Measurements from ENCODE around the gene KIF22. TPM values are rescaled to one million over a fixed set of nuclear protein-coding genes. Genes with fewer than 3 reads are reported as not detected.

The KIF22 gene
- total and polyA plus RNA-seq, 9 of the 15 experiments (the other 6 are each of a cell fraction or from before 2014, with no cell fraction given), result 8.7 to 232 (median 131) TPM

- TF ChIP-seq ARNT (IDR thresholded peaks at IDR 0.05), result 0 out of 4 replicates have a peak, but pooled peaks of 1 of the 2 experiments have one; percentile 69
- TF ChIP-seq EWSR1 (IDR thresholded peaks at IDR 0.05; ENCODE audit: borderline replicate concordance, low read depth, partially characterized antibody), result no peak
- peak; percentile 93 for TF ChIP-seq NR2C1 (IDR thresholded peaks at IDR 0.05)
- peak; percentile 95 for TF ChIP-seq NR2C1 (tag; IDR thresholded peaks at IDR 0.05)
- no peak; a peak in 1 of 4 replicates for TF ChIP-seq KDM1A (IDR thresholded peaks at IDR 0.05)
- TF ChIP-seq ZNF655 (CRISPR knock-in tag; IDR thresholded peaks at IDR 0.05), result no peak
- TF ChIP-seq KAT2B (IDR thresholded peaks at IDR 0.05; ENCODE audit: low read depth, low read length), result no peak
- peak; percentile 86 for TF ChIP-seq ZNF134 (CRISPR knock-in tag; conservative IDR thresholded peaks at IDR 0.05)
- TF ChIP-seq POLR3G (IDR thresholded peaks at IDR 0.05; ENCODE audit: extremely low read depth, insufficient read length, insufficient replicate concordance), result no peak
- TF ChIP-seq, protein P1, sequence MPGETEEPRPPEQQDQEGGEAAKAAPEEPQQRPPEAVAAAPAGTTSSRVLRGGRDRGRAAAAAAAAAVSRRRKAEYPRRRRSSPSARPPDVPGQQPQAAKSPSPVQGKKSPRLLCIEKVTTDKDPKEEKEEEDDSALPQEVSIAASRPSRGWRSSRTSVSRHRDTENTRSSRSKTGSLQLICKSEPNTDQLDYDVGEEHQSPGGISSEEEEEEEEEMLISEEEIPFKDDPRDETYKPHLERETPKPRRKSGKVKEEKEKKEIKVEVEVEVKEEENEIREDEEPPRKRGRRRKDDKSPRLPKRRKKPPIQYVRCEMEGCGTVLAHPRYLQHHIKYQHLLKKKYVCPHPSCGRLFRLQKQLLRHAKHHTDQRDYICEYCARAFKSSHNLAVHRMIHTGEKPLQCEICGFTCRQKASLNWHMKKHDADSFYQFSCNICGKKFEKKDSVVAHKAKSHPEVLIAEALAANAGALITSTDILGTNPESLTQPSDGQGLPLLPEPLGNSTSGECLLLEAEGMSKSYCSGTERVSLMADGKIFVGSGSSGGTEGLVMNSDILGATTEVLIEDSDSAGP (CRISPR knock-in tag; IDR thresholded peaks at IDR 0.05), result no peak
- peak; percentile 61; the same call in 1 of the 2 replicates for TF ChIP-seq KLF13 (tag; IDR thresholded peaks at IDR 0.05; ENCODE audit: borderline replicate concordance, low read depth)
- TF ChIP-seq, protein P2, sequence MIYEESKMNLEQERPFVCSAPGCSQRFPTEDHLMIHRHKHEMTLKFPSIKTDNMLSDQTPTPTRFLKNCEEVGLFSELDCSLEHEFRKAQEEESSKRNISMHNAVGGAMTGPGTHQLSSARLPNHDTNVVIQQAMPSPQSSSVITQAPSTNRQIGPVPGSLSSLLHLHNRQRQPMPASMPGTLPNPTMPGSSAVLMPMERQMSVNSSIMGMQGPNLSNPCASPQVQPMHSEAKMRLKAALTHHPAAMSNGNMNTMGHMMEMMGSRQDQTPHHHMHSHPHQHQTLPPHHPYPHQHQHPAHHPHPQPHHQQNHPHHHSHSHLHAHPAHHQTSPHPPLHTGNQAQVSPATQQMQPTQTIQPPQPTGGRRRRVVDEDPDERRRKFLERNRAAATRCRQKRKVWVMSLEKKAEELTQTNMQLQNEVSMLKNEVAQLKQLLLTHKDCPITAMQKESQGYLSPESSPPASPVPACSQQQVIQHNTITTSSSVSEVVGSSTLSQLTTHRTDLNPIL (CRISPR knock-in tag; IDR thresholded peaks at IDR 0.05), result no peak
- TF ChIP-seq NFE2L1 (tag; IDR thresholded peaks at IDR 0.05; ENCODE audit: borderline replicate concordance, low read depth), result no peak
- no peak for TF ChIP-seq CBX2 (IDR thresholded peaks at IDR 0.05; ENCODE audit: insufficient read depth, low read length, poor library complexity, severe bottlenecking)
- 0 out of 2 replicates have a peak, but pooled peaks have one; percentile 73 for TF ChIP-seq FOXP1 (CRISPR knock-in tag; IDR thresholded peaks at IDR 0.05)
- TF ChIP-seq U2AF2 (optimal IDR thresholded peaks at IDR 0.05; ENCODE audit: low read depth, low read length), result no peak
- TF ChIP-seq ZNF239 (CRISPR knock-in tag; IDR thresholded peaks at IDR 0.05), result peak; percentile 37; the same call in 1 of the 2 replicates
- TF ChIP-seq, protein P3, sequence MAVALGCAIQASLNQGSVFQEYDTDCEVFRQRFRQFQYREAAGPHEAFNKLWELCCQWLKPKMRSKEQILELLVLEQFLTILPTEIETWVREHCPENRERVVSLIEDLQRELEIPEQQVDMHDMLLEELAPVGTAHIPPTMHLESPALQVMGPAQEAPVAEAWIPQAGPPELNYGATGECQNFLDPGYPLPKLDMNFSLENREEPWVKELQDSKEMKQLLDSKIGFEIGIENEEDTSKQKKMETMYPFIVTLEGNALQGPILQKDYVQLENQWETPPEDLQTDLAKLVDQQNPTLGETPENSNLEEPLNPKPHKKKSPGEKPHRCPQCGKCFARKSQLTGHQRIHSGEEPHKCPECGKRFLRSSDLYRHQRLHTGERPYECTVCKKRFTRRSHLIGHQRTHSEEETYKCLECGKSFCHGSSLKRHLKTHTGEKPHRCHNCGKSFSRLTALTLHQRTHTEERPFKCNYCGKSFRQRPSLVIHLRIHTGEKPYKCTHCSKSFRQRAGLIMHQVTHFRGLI (CRISPR knock-in tag; IDR thresholded peaks at IDR 0.05), result no peak
- TF ChIP-seq LARP7 (IDR thresholded peaks at IDR 0.05), result no peak
- TF ChIP-seq, protein P4, sequence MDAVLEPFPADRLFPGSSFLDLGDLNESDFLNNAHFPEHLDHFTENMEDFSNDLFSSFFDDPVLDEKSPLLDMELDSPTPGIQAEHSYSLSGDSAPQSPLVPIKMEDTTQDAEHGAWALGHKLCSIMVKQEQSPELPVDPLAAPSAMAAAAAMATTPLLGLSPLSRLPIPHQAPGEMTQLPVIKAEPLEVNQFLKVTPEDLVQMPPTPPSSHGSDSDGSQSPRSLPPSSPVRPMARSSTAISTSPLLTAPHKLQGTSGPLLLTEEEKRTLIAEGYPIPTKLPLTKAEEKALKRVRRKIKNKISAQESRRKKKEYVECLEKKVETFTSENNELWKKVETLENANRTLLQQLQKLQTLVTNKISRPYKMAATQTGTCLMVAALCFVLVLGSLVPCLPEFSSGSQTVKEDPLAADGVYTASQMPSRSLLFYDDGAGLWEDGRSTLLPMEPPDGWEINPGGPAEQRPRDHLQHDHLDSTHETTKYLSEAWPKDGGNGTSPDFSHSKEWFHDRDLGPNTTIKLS (IDR thresholded peaks at IDR 0.05; ENCODE audit: borderline replicate concordance, low read depth), result peak; percentile 90
Measured at GRCh38 chr16:29815793-29816693, 25.5 kb downstream of the KIF22 start, which contains the start of gene PAGR1 (continued).

All from K562 (cell line).